T-cell (primary cell): Measurements from ENCODE around the gene NLRP6. TPM values are rescaled to one million over a fixed set of nuclear protein-coding genes. Genes with fewer than 3 reads are reported as not detected.
"Not testable (repeated sequence)": the region's sequence is repeated elsewhere in the genome, so short reads cannot be mapped to it uniquely, and the experiment has no call there.

Source experiments
- ATAC-seq, 4 experiments: fragments of 200-7000 bp in 3 of 4; fragments of 150-1000 bp in 1 of 4; cut with Tn5 transposase; replicated peaks in 1 of 4; 1 replicate in 3 of 4; 2 replicates in 1 of 4; pipeline ENCODE4 v1.10.0; 2021; ENCODE audit warnings: moderate library complexity in 3 of 4, mild to moderate bottlenecking in 2 of 4, moderate number of reproducible peaks in 1 of 4
- CTCF ChIA-PET, 2 donors: fragments of 300-600 bp; sonication (Branson Sonifier 250); formaldehyde crosslinking; loops; one replicate each; lab custom pipeline; 2022; ENCODE audit warnings: antibody characterized with exemption in 2 of 2; lab: Charles Lee
- POLR2A ChIA-PET, 2 donors: fragments of 300-600 bp; sonication (Branson Sonifier 250); formaldehyde crosslinking; loops; one replicate each; lab custom pipeline; 2022; ENCODE audit warnings: antibody characterized with exemption in 2 of 2; lab: Charles Lee
- DNase-seq, 35 experiments: peaks; one replicate each; pipeline versions ENCODE4 v3.0.0 to v3.0.0-alpha.2; 2013 to 2023
- H3K27ac ChIP-seq: one replicate; pipeline ENCODE4 v1.5.1; 2013; ENCODE audit warnings: low read length
- H3K27me3 ChIP-seq, 2 experiments: replicated peaks in 1 of 2; 1 replicate in 1 of 2; 2 replicates in 1 of 2; pipeline versions ENCODE4 v1.6.1 to v1.7.0; 2013; ENCODE audit warnings: low read length in 1 of 2, mixed read lengths in 1 of 2; ENCODE audit not compliant: control insufficient read depth in 2 of 2, insufficient read depth in 2 of 2; ENCODE audit errors: extremely low read depth in 1 of 2
- H3K36me3 ChIP-seq, 2 donors: 1 replicate in 1 of 2; 2 replicates in 1 of 2; pipeline versions ENCODE4 v1.6.1 to v1.7.0; 2013; ENCODE audit warnings: low read length in 1 of 2; ENCODE audit not compliant: control insufficient read depth in 2 of 2, insufficient read depth in 1 of 2; ENCODE audit errors: extremely low read depth in 1 of 2
- H3K4me1 ChIP-seq, 2 experiments: 1 replicate in 1 of 2; 2 replicates in 1 of 2; pipeline versions ENCODE4 v1.6.1 to v1.7.0; 2013; ENCODE audit warnings: low read length in 2 of 2, mixed read lengths in 1 of 2; ENCODE audit not compliant: insufficient read depth in 2 of 2, control insufficient read depth in 1 of 2; ENCODE audit errors: extremely low read depth in 1 of 2
- H3K4me3 ChIP-seq, 2 donors: 1 replicate in 1 of 2; 2 replicates in 1 of 2; pipeline versions ENCODE4 v1.5.1 to v1.7.0; 2013; ENCODE audit warnings: mild to moderate bottlenecking in 2 of 2, low read length in 1 of 2, moderate library complexity in 1 of 2; ENCODE audit not compliant: control insufficient read depth in 1 of 2; ENCODE audit errors: extremely low read depth in 1 of 2
- H3K9me3 ChIP-seq: 2 replicates; pipeline ENCODE4 v1.7.0; 2013
- H3K27ac Mint-ChIP-seq, 2 donors: one replicate each; pipeline ENCODE4 v1.8.0; 2020 to 2021; ENCODE audit warnings: mild to moderate bottlenecking in 2 of 2, mixed read lengths in 2 of 2
- H3K27me3 Mint-ChIP-seq, 2 donors: one replicate each; pipeline ENCODE4 v1.8.0; 2021 to 2022; ENCODE audit warnings: mixed read lengths in 2 of 2
- H3K36me3 Mint-ChIP-seq: one replicate; pipeline ENCODE4 v1.8.0; 2021; ENCODE audit warnings: mixed read lengths
- H3K4me1 Mint-ChIP-seq, 3 donors: one replicate each; pipeline ENCODE4 v1.8.0; 2020 to 2022; ENCODE audit warnings: mixed read lengths in 3 of 3, mild to moderate bottlenecking in 1 of 3
- H3K4me3 Mint-ChIP-seq, 3 donors: one replicate each; pipeline ENCODE4 v1.8.0; 2020 to 2022; ENCODE audit warnings: mild to moderate bottlenecking in 3 of 3, mixed read lengths in 3 of 3, moderate library complexity in 3 of 3
- H3K9me3 Mint-ChIP-seq, 3 donors: one replicate each; pipeline ENCODE4 v1.8.0; 2020 to 2022; ENCODE audit warnings: mixed read lengths in 3 of 3
- WGBS: methylation state at CpG from one replicate; pipeline ENCODE4 v1.1.5; 2013; ENCODE audit warnings: missing lambda C conversion rate; ENCODE audit not compliant: insufficient coverage; 5-methylcytosine and 5-hydroxymethylcytosine counted together
- total RNA-seq, 35 experiments: library from RNA in 6 of 35; stranded (reverse) in 6 of 35; fragments of 120-200 nt in 1 of 35; gene quantifications; one replicate each; pipeline versions ENCODE4 v1.2.1 to v1.2.4 and lab custom pipeline; 2013 to 2026

Gene NLRP6
- total RNA-seq, 5 donors from 2014 or later (not counting 1 experiment from before 2014, with no cell fraction given): 6.7 to 27.7 (median 20.9) TPM

DNA sequence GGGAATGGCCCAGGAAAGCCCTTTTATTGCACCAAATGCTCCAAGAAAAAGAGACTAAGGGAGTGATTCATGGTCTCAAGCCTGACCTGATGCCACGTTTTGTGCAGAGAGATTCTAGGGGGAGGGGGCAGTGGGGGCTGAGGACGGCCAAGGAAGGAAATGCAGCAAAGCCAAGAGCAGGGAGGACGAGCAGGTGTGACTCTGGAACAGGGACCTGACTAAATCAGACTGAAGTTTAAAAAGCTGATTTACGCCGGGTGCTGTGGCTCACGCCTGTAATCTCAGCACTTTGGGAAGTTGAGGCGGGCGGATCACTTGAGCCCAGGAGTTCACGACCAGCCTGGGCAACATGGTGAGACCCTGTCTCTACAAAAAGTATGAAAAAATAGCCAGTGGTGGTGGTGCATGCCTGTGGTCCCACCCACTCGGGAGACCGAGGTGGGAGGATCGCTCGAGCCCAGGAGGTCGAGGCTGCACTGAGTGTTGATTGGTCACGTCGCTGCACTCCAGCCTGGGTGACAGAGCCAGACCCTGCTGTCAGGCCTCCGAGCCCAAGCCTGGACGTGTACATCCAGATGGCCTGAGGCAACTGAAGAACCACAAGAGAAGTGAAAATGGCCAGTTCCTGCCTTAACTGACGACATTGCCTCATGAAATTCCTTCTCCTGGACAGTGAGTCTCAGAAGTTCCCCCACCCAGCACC is 53.3 kb downstream of the NLRP6 start:
- Histone ChIP-seq H3K36me3 (no peaks in the 10 kb centered on the region), H3K4me3 (no peak overlapping the region), H3K4me1 (peaks cover 30 to 53% of the 10 kb centered on the region in 2 experiments), H3K27me3 (no peaks in the 10 kb centered on the region), H3K9me3 (no peaks in the 10 kb centered on the region), H3K27ac (no peak overlapping the region)
- peaks cover 59 to 67% (median 61%) of the 10 kb centered on the region in 3 donors for H3K4me1 Mint-ChIP-seq
- no peaks in the 10 kb centered on the region for H3K27me3 Mint-ChIP-seq
- ChIA-PET POLR2A (interaction anchor here in 1 of 2 donors (0.7 kb wide), 1 partner anchor 10 kb away, joined by 4 read pairs; no protein-coding TSS in a partner anchor), CTCF (no interaction called here)
- H3K36me3 Mint-ChIP-seq: no peaks in the 10 kb centered on the region
- ATAC-seq (no peak), DNase-seq (no peak)
- WGBS: 68% methylated on average over 16 of the region's 19 CpGs
- H3K9me3 Mint-ChIP-seq: no peaks in the 10 kb centered on the region
- peak overlapping the region; percentile 31 to 70 (median 45) for H3K4me3 Mint-ChIP-seq
- H3K27ac Mint-ChIP-seq: peak overlapping the region; percentile 31 to 61

DNA sequence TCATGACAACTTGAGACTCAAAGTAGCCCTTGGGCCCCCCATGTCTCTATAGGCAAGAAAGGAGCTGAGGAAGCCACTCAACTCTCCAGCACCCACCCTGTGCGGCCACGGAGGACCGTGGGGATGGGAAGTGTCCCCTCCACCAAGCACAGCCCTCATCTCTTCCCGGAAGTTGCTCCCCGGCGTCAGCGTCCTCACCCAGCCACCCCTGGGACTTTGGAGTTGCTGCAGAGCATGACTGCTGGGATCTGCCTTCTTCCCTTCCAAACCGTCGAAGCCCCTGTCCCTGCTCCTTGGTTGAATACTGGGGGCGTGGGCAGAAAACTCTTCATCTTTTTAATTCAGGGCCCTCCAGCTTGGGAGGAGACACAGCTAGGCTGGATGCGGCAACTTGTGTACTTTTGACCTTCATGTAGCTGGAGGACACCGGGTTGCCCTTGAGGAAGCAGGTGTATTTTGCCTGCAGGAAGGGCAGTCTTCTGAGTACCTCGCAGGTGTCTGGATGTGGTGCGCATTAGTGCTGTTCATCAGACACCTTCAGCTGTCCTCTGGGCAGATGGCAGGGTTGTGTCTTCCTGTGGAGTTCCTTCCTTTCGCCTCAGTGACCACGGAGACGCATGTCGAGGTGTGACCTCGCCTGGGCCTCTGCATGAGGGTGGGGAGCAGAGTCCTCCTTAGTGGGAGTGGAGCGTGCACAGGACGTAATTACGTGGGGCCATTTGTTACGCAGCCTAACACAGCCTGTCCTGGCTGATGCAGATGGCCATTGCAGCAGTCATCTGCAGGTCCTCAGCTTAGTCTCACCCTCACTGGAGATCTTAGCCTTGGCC is 54.7 kb downstream of the NLRP6 start:
- H3K36me3 Mint-ChIP-seq: no peaks in the 10 kb centered on the region
- H3K9me3 Mint-ChIP-seq: no peaks in the 10 kb centered on the region
- Histone ChIP-seq H3K9me3 (no peaks in the 10 kb centered on the region), H3K27ac (no peak overlapping the region), H3K4me1 (peaks cover 32 to 52% of the 10 kb centered on the region in 2 experiments), H3K36me3 (no peaks in the 10 kb centered on the region), H3K27me3 (no peaks in the 10 kb centered on the region), H3K4me3 (no peak overlapping the region)
- H3K4me3 Mint-ChIP-seq: peak overlapping the region in 1 of 3 donors; percentile 70
- CTCF ChIA-PET: no interaction called here
- H3K27me3 Mint-ChIP-seq: no peaks in the 10 kb centered on the region
- H3K4me1 Mint-ChIP-seq: peaks cover 52 to 62% (median 60%) of the 10 kb centered on the region in 3 donors
- POLR2A ChIA-PET: no interaction called here
- WGBS: 74% methylated on average over 17 of the region's 23 CpGs
- no peak for ATAC-seq
- DNase-seq: no peak
- H3K27ac Mint-ChIP-seq: peak overlapping the region in 1 of 2 donors; percentile 55

DNA sequence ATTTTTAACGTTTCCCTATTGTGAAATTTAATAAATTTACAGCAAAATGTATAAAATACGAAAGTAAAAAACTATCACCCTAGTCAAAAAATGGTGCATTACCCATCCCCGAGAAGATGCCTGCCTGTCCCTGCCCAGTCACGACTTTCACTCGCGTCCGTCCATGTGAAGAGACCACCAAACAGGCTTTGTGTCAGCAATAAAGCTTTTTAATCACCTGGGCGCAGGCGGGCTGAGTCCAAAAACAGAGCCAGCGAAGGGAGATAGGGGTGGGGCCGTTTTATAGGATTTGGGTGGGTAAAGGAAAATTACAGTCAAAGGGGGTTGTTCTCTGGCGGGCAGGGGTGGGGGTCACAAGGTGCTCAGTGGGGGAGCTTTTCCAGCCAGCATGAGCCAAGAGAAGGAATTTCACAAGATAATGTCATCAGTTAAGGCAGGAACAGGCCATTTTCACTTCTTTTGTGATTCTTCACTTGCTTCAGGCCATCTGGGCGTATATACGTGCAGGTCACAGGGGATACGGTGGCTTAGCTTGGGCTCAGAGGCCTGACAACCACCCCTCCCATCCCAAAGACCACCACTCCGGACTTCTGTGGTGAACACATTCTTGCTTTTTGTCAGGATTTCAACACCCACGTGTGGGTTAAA is 55.5 kb downstream of the NLRP6 start:
- POLR2A ChIA-PET, H3K36me3 Mint-ChIP-seq, CTCF ChIA-PET, H3K27me3 Mint-ChIP-seq, H3K36me3 ChIP-seq, H3K27ac ChIP-seq, H3K27ac Mint-ChIP-seq, H3K4me3 Mint-ChIP-seq, H3K4me3 ChIP-seq, H3K9me3 Mint-ChIP-seq, DNase-seq, H3K9me3 ChIP-seq, H3K27me3 ChIP-seq, ATAC-seq: not testable (repeated sequence)
- WGBS: 94% methylated on average over 10 of the region's 17 CpGs
- H3K4me1 ChIP-seq: peaks cover 28 to 48% of the 10 kb centered on the region in 2 experiments
- peaks cover 52 to 62% (median 56%) of the 10 kb centered on the region in 3 donors for H3K4me1 Mint-ChIP-seq

DNA sequence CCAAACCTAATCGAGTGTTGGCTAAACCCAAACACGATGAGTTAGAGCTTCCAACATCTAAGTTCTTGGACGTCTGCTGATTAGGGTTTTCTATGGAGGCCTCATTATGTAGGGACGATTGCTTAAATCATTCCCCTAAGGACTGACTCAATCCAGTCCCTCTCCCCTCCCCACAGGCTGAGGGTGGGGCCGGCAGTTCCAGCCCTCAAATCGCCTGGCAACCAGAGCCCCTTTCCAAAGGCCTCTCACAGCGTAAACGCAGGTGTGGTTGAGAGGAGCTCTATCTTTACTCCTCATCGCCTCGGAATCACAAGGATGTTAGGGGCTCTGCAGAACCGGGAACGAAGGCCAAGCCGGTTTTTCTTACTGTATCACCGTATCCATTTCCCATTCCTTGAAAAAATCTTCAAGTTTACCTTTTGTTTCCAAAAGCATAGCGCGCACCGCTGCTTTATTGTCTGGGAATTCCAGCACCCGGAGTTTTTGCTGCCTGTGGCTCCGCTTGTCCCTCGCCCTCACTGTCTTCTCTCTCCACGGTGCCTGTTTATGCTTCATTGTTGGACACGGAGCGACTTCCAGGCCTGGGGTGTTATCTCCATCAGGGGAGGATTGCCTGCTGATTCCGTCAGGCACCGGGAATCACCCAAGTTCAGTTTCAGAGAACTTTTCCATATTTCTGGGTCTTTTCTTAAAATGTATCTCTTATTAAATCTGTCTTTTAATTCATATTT is 56.2 kb downstream of the NLRP6 start:
- Mint-ChIP-seq H3K4me3 (no peak overlapping the region), H3K9me3 (no peaks in the 10 kb centered on the region), H3K36me3 (no peaks in the 10 kb centered on the region), H3K27me3 (no peaks in the 10 kb centered on the region), H3K4me1 (peaks cover 47 to 56% (median 51%) of the 10 kb centered on the region in 3 donors), H3K27ac (no peak overlapping the region)
- Histone ChIP-seq H3K4me1 (peaks cover 28 to 43% of the 10 kb centered on the region in 2 experiments), H3K9me3 (no peaks in the 10 kb centered on the region), H3K4me3 (no peak overlapping the region), H3K27me3 (no peaks in the 10 kb centered on the region), H3K27ac (no peak overlapping the region), H3K36me3 (no peaks in the 10 kb centered on the region)
- WGBS: 94% methylated on average over 9 of the region's 25 CpGs
- no peak for DNase-seq
- no peak for ATAC-seq
- ChIA-PET POLR2A (no interaction called here), CTCF (no interaction called here)

Other genes with a start within 250 kb of the NLRP6 start
- gene SCGB1C1, start 85.3 kb upstream of the NLRP6 start, total RNA-seq: not detected
- gene BET1L, start 71.0 kb upstream of the NLRP6 start, total RNA-seq: 100 to 1,000 TPM in 3 of 5 donors, 10 to 100 TPM in 2; 68.4 to 106 (median 102) TPM
- 100 to 1,000 TPM in 4 of 5 donors, 10 to 100 TPM in 1; 87.4 to 151 (median 117) TPM for gene RIC8A, start 70.7 kb upstream of the NLRP6 start, total RNA-seq
- 10 to 100 TPM; 22.0 to 33.0 (median 26.3) TPM for gene SIRT3, start 42.1 kb upstream of the NLRP6 start, total RNA-seq
- gene PSMD13, start 41.4 kb upstream of the NLRP6 start, total RNA-seq: 100 to 1,000 TPM in 4 of 5 donors, 10 to 100 TPM in 1; 74.0 to 115 (median 108) TPM
- gene PGGHG, start 10.7 kb downstream of the NLRP6 start, total RNA-seq: 100 to 1,000 TPM; 252 to 818 (median 459) TPM
- gene IFITM5, start 21.1 kb downstream of the NLRP6 start, total RNA-seq: not detected
- gene IFITM2, start 29.4 kb downstream of the NLRP6 start, total RNA-seq: 100 to 1,000 TPM; 276 to 654 (median 359) TPM
- 100 to 1,000 TPM; 201 to 427 (median 243) TPM for gene IFITM1, start 35.6 kb downstream of the NLRP6 start, total RNA-seq
- gene IFITM3, start 42.5 kb downstream of the NLRP6 start, total RNA-seq: 10 to 100 TPM in 4 of 5 donors, 1 to 10 TPM in 1; 2.1 to 35.5 (median 17.6) TPM
- gene B4GALNT4, start 91.1 kb downstream of the NLRP6 start, total RNA-seq: 1 to 10 TPM; 1.7 to 5.6 (median 2.8) TPM
- gene PKP3, start 115.8 kb downstream of the NLRP6 start, total RNA-seq: under 1 TPM in 4 of 5 donors, not detected in 1; 0.32 to 0.85 (median 0.47) TPM
- gene SIGIRR, start 136.6 kb downstream of the NLRP6 start, total RNA-seq: 100 to 1,000 TPM; 395 to 488 (median 460) TPM
- 100 to 1,000 TPM; 103 to 128 (median 120) TPM for gene ANO9, start 163.6 kb downstream of the NLRP6 start, total RNA-seq
- 10 to 100 TPM; 22.4 to 33.5 (median 28.7) TPM for gene PTDSS2, start 171.9 kb downstream of the NLRP6 start, total RNA-seq
- gene RNH1, start 228.8 kb downstream of the NLRP6 start, total RNA-seq: 100 to 1,000 TPM; 126 to 141 (median 131) TPM